HG02943 (cell line): ENCODE results near the gene NOP14.
"Not testable (repeated sequence)": the region's sequence is repeated elsewhere in the genome, so short reads cannot be mapped to it uniquely, and the experiment has no call there.

Experiments
- ATAC-seq: cut with Tn5 transposase; IDR thresholded peaks from one replicate; pipeline ENCODE4 v1.9.1; 2021; ENCODE audit warnings: mild to moderate bottlenecking, low read depth, moderate library complexity; ENCODE audit not compliant: unreplicated experiment

Gene NOP14

GRCh38 chr4:2962614-2963174 is 512 bp downstream of the NOP14 start:
- ATAC-seq: peak; percentile 37

GRCh38 chr4:2961811-2962441 is 1.3 kb downstream of the NOP14 start:
- ATAC-seq: no peak

GRCh38 chr4:2961421-2961810 is 1.8 kb downstream of the NOP14 start:
- no peak for ATAC-seq

- ATAC-seq: not testable (repeated sequence)
Measured at GRCh38 chr4:2960450-2960849, 2.8 kb downstream of the NOP14 start.

- no peak for ATAC-seq
Measured at GRCh38 chr4:2958446-2958845, 4.8 kb downstream of the NOP14 start.

- not testable (repeated sequence) for ATAC-seq
Measured at GRCh38 chr4:2955186-2956044, 7.8 kb downstream of the NOP14 start.

- ATAC-seq: no peak
Measured at GRCh38 chr4:2954358-2955185, 8.6 kb downstream of the NOP14 start.

GRCh38 chr4:2953496-2953895 is 9.7 kb downstream of the NOP14 start:
- no peak for ATAC-seq

- ATAC-seq: no peak
Measured at GRCh38 chr4:2950221-2950989, 12.8 kb downstream of the NOP14 start.

GRCh38 chr4:2949782-2950125 is 13.5 kb downstream of the NOP14 start:
- ATAC-seq: no peak

- no peak for ATAC-seq
Measured at GRCh38 chr4:2948895-2949781, 14.1 kb downstream of the NOP14 start.

GRCh38 chr4:2947926-2948325 is 15.3 kb downstream of the NOP14 start:
- no peak for ATAC-seq

GRCh38 chr4:2946812-2947600 is 16.2 kb downstream of the NOP14 start:
- ATAC-seq: no peak

GRCh38 chr4:2945619-2946604 is 17.3 kb downstream of the NOP14 start:
- not testable (repeated sequence) for ATAC-seq

GRCh38 chr4:2944586-2945526 is 18.4 kb downstream of the NOP14 start:
- no peak for ATAC-seq

- no peak for ATAC-seq
Measured at GRCh38 chr4:2944091-2944482, 19.1 kb downstream of the NOP14 start.
